HG03520 (cell line): ENCODE data around the gene UGT2A1.
"Not testable (repeated sequence)": the region's sequence is repeated elsewhere in the genome, so short reads cannot be mapped to it uniquely, and the experiment has no call there.

Source experiments
- ATAC-seq: cut with Tn5 transposase; IDR thresholded peaks from one replicate; pipeline ENCODE4 v1.9.1; 2021; ENCODE audit warnings: mild to moderate bottlenecking, moderate library complexity; ENCODE audit not compliant: unreplicated experiment

The UGT2A1 gene

GRCh38 chr4:69653147-69653546 is at the start of gene UGT2A1:
UGT2A1 (minus strand) TSS chr4:69653247; CDS start chr4:69647644, 5,603 bp downstream.
- no peak for ATAC-seq

- ATAC-seq, result no peak
Measured at GRCh38 chr4:69702201-69702600, 49.2 kb upstream of the UGT2A1 start.

- no peak for ATAC-seq
Measured at GRCh38 chr4:69701696-69702095, 48.6 kb upstream of the UGT2A1 start.

GRCh38 chr4:69697536-69698242 is 44.6 kb upstream of the UGT2A1 start:
- no peak for ATAC-seq

GRCh38 chr4:69689599-69689998 is 36.6 kb upstream of the UGT2A1 start:
- ATAC-seq, result no peak

GRCh38 chr4:69684804-69685203 is 31.8 kb upstream of the UGT2A1 start:
- no peak for ATAC-seq

- ATAC-seq, result no peak
Measured at GRCh38 chr4:69668680-69669079, 15.6 kb upstream of the UGT2A1 start.

- not testable (repeated sequence) for ATAC-seq
Measured at GRCh38 chr4:69664009-69664408, 11.0 kb upstream of the UGT2A1 start.

- not testable (repeated sequence) for ATAC-seq
Measured at GRCh38 chr4:69661130-69661803, 8.2 kb upstream of the UGT2A1 start.

GRCh38 chr4:69658133-69658532 is 5.1 kb upstream of the UGT2A1 start:
- no peak for ATAC-seq

GRCh38 chr4:69656653-69657158 is 3.7 kb upstream of the UGT2A1 start:
- ATAC-seq, result no peak

GRCh38 chr4:69650872-69651271 is 2.2 kb downstream of the UGT2A1 start:
- ATAC-seq, result no peak

GRCh38 chr4:69649629-69650028 is 3.4 kb downstream of the UGT2A1 start:
- no peak for ATAC-seq

- no peak for ATAC-seq
Measured at GRCh38 chr4:69649207-69649606, 3.8 kb downstream of the UGT2A1 start.

GRCh38 chr4:69642961-69643360 is 10.1 kb downstream of the UGT2A1 start:
- no peak for ATAC-seq

GRCh38 chr4:69640289-69640688 is 12.8 kb downstream of the UGT2A1 start:
- ATAC-seq, result no peak

GRCh38 chr4:69639542-69639941 is 13.5 kb downstream of the UGT2A1 start, which contains the start of gene UGT2A2:
UGT2A2 (minus strand) TSS chr4:69639642; CDS start chr4:69639640, 2 bp downstream.
- no peak for ATAC-seq

GRCh38 chr4:69617083-69617694 is 35.9 kb downstream of the UGT2A1 start:
- ATAC-seq, result no peak

- ATAC-seq, result peak; percentile 51
Measured at GRCh38 chr4:69610484-69610883, 42.6 kb downstream of the UGT2A1 start.

- no peak for ATAC-seq
Measured at GRCh38 chr4:69601065-69601464, 52.0 kb downstream of the UGT2A1 start.

- no peak for ATAC-seq
Measured at GRCh38 chr4:69600013-69600412, 53.0 kb downstream of the UGT2A1 start.

GRCh38 chr4:69594382-69594781 is 58.7 kb downstream of the UGT2A1 start:
- no peak for ATAC-seq
